Mesenchymal stem cell (in vitro differentiated cells and primary cell): ENCODE data around the gene TBL3.
"Not testable (repeated sequence)": the region's sequence is repeated elsewhere in the genome, so short reads cannot be mapped to it uniquely, and the experiment has no call there.

ENCODE experiments used
- DNase-seq: peaks from one replicate; pipeline ENCODE4 v3.0.0-alpha.2; 2013
- H2AFZ ChIP-seq: one replicate; pipeline ENCODE4 v1.6.1; 2013; ENCODE audit warnings: low read depth, mild to moderate bottlenecking, control low read depth, inconsistent platforms, low read length, moderate library complexity
- H2AK5ac ChIP-seq: 2 replicates; pipeline ENCODE4 v1.6.1; 2013; ENCODE audit warnings: low read length, moderate library complexity, mild to moderate bottlenecking, inconsistent platforms; ENCODE audit not compliant: severe bottlenecking
- H2BK120ac ChIP-seq: one replicate; pipeline ENCODE4 v1.6.1; 2013; ENCODE audit warnings: low read depth, mild to moderate bottlenecking, inconsistent platforms, low read length, moderate library complexity
- H2BK12ac ChIP-seq, 2 experiments: one replicate each; pipeline ENCODE4 v1.6.1; 2013; ENCODE audit warnings: inconsistent platforms in 2 of 2, low read length in 2 of 2, mild to moderate bottlenecking in 2 of 2, moderate library complexity in 2 of 2, control low read depth in 1 of 2
- H2BK15ac ChIP-seq: one replicate; pipeline ENCODE4 v1.6.1; 2013; ENCODE audit warnings: mild to moderate bottlenecking, low read depth, inconsistent platforms; ENCODE audit not compliant: poor library complexity, severe bottlenecking
- H2BK5ac ChIP-seq: 2 replicates; pipeline ENCODE4 v1.6.1; 2013; ENCODE audit warnings: low read depth, mild to moderate bottlenecking, low read length, control low read depth, inconsistent platforms; ENCODE audit not compliant: poor library complexity, severe bottlenecking
- H3K14ac ChIP-seq, 2 experiments: one replicate each; pipeline ENCODE4 v1.6.1; 2013; ENCODE audit warnings: inconsistent platforms in 2 of 2, low read length in 2 of 2, control low read depth in 1 of 2, mild to moderate bottlenecking in 1 of 2, moderate library complexity in 1 of 2
- H3K18ac ChIP-seq, 2 experiments: one replicate each; pipeline ENCODE4 v1.6.1; 2013; ENCODE audit warnings: inconsistent platforms in 2 of 2, low read length in 2 of 2, control low read depth in 1 of 2, low read depth in 1 of 2, mild to moderate bottlenecking in 1 of 2
- H3K23ac ChIP-seq, 2 experiments: one replicate each; pipeline ENCODE4 v1.6.1; 2013; ENCODE audit warnings: inconsistent platforms in 2 of 2, low read length in 2 of 2, mild to moderate bottlenecking in 2 of 2, moderate library complexity in 2 of 2, control low read depth in 1 of 2
- H3K27ac ChIP-seq: 2 replicates; pipeline ENCODE4 v1.5.1; 2013; ENCODE audit warnings: mild to moderate bottlenecking, moderate library complexity, low read length, control low read depth, inconsistent platforms; ENCODE audit not compliant: poor library complexity, severe bottlenecking
- H3K27me3 ChIP-seq, 2 experiments: 2 replicates each; pipeline versions ENCODE4 v1.6.1 to v1.7.0; 2013; ENCODE audit warnings: low read length in 2 of 2, mild to moderate bottlenecking in 2 of 2, moderate library complexity in 2 of 2, control low read depth in 1 of 2, inconsistent platforms in 1 of 2; ENCODE audit not compliant: control insufficient read depth in 1 of 2, insufficient read depth in 1 of 2
- H3K36me3 ChIP-seq, 2 experiments: 2 replicates each; pipeline versions ENCODE4 v1.6.1 to v1.7.0; 2013; ENCODE audit warnings: low read length in 2 of 2, control low read depth in 1 of 2, inconsistent platforms in 1 of 2, low read depth in 1 of 2, mild to moderate bottlenecking in 1 of 2; ENCODE audit not compliant: insufficient read depth in 2 of 2, control insufficient read depth in 1 of 2
- H3K4ac ChIP-seq, 2 experiments: one replicate each; pipeline ENCODE4 v1.6.1; 2013; ENCODE audit warnings: inconsistent platforms in 2 of 2, low read length in 2 of 2, mild to moderate bottlenecking in 2 of 2, moderate library complexity in 2 of 2, control low read depth in 1 of 2, low read depth in 1 of 2
- H3K4me1 ChIP-seq: 2 replicates; pipeline ENCODE4 v1.6.1; 2013; ENCODE audit warnings: low read depth, low read length, control low read depth; ENCODE audit not compliant: control insufficient read depth, insufficient read depth
- H3K4me2 ChIP-seq: 2 replicates; pipeline ENCODE4 v1.6.1; 2013; ENCODE audit warnings: low read length, mild to moderate bottlenecking, inconsistent platforms; ENCODE audit not compliant: poor library complexity, severe bottlenecking
- H3K4me3 ChIP-seq, 2 experiments: 2 replicates each; pipeline versions ENCODE4 v1.5.1 to v1.7.0; 2013; ENCODE audit warnings: low read length in 2 of 2, mild to moderate bottlenecking in 2 of 2, control low read depth in 1 of 2, low read depth in 1 of 2; ENCODE audit not compliant: insufficient read depth in 1 of 2
- H3K79me1 ChIP-seq: replicated peaks from 2 replicates; pipeline ENCODE4 v1.6.1; 2013; ENCODE audit warnings: mild to moderate bottlenecking, control low read depth, low read length, inconsistent platforms; ENCODE audit not compliant: poor library complexity, severe bottlenecking
- H3K9ac ChIP-seq: 2 replicates; pipeline ENCODE4 v1.7.0; 2013; ENCODE audit warnings: mild to moderate bottlenecking, low read length, moderate library complexity
- H3K9me3 ChIP-seq: 2 replicates; pipeline ENCODE4 v1.7.0; 2013; ENCODE audit warnings: mild to moderate bottlenecking, low read length; ENCODE audit not compliant: control insufficient read depth
- H4K8ac ChIP-seq: one replicate; pipeline ENCODE4 v1.6.1; 2013; ENCODE audit warnings: inconsistent platforms, mild to moderate bottlenecking, low read length, moderate library complexity
- H4K91ac ChIP-seq: one replicate; pipeline ENCODE4 v1.6.1; 2013; ENCODE audit warnings: mild to moderate bottlenecking, low read length, inconsistent platforms
- WGBS: methylation state at CpG from one replicate; pipeline ENCODE4 v1.1.7; 2013; ENCODE audit warnings: mixed read lengths; 5-methylcytosine and 5-hydroxymethylcytosine counted together

TBL3 gene

DNA sequence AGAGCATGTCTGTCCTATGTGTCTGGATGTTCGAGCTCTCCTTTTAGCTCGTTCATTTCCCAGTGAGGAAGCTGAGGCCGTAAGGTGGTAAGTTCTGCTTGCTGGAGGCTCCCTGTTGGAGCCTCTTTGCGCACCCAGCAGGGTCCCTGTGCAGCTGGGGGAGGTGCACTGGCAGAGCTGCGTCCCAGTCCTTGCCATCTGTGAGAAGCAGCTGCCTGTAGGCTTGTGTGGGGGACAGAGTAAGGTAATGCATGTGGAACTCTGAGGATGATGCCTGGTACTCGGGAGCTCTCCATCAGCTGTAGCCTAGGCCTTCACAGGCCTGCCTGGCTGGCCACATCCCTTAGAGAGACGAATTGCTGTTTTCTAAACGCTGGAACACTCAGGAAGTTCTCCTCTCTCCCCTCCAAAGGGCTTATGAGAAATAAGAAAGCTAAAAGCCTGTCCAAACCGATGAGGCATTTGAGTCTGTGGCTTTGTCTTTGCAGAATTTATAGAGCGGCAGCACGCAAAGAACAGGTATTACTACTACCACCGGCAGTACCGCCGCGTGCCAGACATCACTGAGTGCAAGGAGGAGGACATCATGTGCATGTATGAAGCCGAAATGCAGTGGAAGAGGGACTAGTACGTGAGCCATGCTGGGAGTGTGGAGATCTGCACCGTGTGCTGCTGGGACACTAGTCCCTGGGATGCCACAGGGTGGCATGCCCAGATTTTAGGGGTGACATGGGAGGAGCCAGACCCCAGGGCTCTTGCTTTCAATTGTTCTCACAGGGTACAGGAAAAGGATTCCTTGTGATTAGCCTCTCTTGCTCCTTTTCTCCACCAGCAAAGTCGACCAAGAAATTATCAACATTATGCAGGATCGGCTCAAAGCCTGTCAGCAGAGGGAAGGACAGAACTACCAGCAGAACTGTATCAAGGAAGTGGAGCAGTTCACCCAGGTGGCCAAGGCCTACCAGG lies 10.9 kb upstream of the TBL3 start:
- H3K18ac ChIP-seq: no peak overlapping the region
- peaks cover 4% of the 10 kb centered on the region for H3K9me3 ChIP-seq
- H3K79me1 ChIP-seq: peaks cover 2% of the 10 kb centered on the region
- peak overlapping the region in 1 of 2 experiments; percentile 90 for H3K4me3 ChIP-seq
- peaks cover 0 to 3% of the 10 kb centered on the region in 2 experiments for H3K27me3 ChIP-seq
- no peak overlapping the region for H4K91ac ChIP-seq
- H3K14ac ChIP-seq: no peak overlapping the region
- WGBS: 47% methylated on average over 20 of the region's 20 CpGs
- H4K8ac ChIP-seq: peak overlapping the region; percentile 45
- peak overlapping the region in 1 of 2 experiments; percentile 66 for H3K23ac ChIP-seq
- H2BK15ac ChIP-seq: no peak overlapping the region
- peak; percentile 58 for DNase-seq
- no peak overlapping the region for H2AK5ac ChIP-seq
- H3K36me3 ChIP-seq: peaks cover 23 to 34% of the 10 kb centered on the region in 2 experiments
- peak overlapping the region; percentile 34 for H3K27ac ChIP-seq
- H3K4me1 ChIP-seq: peaks cover 31% of the 10 kb centered on the region
- no peak overlapping the region for H2BK5ac ChIP-seq
- H2AFZ ChIP-seq: no peak overlapping the region
- H3K9ac ChIP-seq: peak overlapping the region; percentile 93
- H3K4ac ChIP-seq: no peak overlapping the region
- no peak overlapping the region for H2BK120ac ChIP-seq
- H2BK12ac ChIP-seq: no peak overlapping the region
- peak overlapping the region; percentile 85 for H3K4me2 ChIP-seq

DNA sequence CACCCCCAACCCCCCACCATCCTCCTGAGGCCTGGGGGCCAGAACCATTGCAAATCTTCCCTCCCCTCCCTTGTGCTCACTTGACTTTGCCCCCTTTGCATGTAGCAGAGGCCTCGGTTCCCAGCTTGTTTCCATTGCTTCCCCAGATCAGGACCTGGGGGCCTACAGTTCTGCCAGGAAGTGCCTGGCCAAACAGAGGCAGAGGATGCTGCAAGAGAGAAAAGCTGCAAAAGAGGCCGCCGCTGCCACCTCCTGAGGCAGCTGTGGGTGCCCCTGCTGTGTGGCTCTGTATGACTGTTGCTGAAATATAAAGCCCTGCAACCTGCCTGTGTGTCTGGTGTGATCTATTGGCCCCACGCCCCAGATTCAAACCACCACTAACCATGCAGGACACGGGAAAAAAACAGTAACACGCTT lies 10.2 kb upstream of the TBL3 start:
- Histone ChIP-seq H3K4ac (no peak overlapping the region), H2BK12ac (no peak overlapping the region), H3K9ac (no peak overlapping the region), H3K36me3 (peaks cover 26 to 34% of the 10 kb centered on the region in 2 experiments), H2BK5ac (no peak overlapping the region), H3K9me3 (peaks cover 4% of the 10 kb centered on the region), H3K4me2 (no peak overlapping the region), H4K8ac (no peak overlapping the region), H3K4me1 (peaks cover 32% of the 10 kb centered on the region), H3K27me3 (no peaks in the 10 kb centered on the region), H3K18ac (no peak overlapping the region), H3K79me1 (peaks cover 3% of the 10 kb centered on the region), H4K91ac (no peak overlapping the region), H3K4me3 (no peak overlapping the region), H3K27ac (peak overlapping the region; percentile 2), H2AFZ (no peak overlapping the region), H2AK5ac (no peak overlapping the region), H3K14ac (no peak overlapping the region), H3K23ac (no peak overlapping the region), H2BK15ac (no peak overlapping the region), H2BK120ac (no peak overlapping the region)
- 40% methylated on average over 4 of the region's 6 CpGs for WGBS
- no peak for DNase-seq

- not testable (repeated sequence) for H2BK120ac ChIP-seq, H3K27me3 ChIP-seq, H3K18ac ChIP-seq, H3K79me1 ChIP-seq, H2AFZ ChIP-seq, H3K9me3 ChIP-seq, H4K91ac ChIP-seq, H2AK5ac ChIP-seq, H3K27ac ChIP-seq, H3K14ac ChIP-seq, H4K8ac ChIP-seq, DNase-seq, H3K23ac ChIP-seq, H2BK15ac ChIP-seq, H2BK12ac ChIP-seq, H3K4ac ChIP-seq, H2BK5ac ChIP-seq, H3K9ac ChIP-seq
- Histone ChIP-seq H3K4me1 (peaks cover 35% of the 10 kb centered on the region), H3K36me3 (peaks cover 33 to 34% of the 10 kb centered on the region in 2 experiments), H3K4me2 (peak overlapping the region; percentile 45), H3K4me3 (peak overlapping the region in 1 of 2 experiments; percentile 91)
- 88% methylated on average over 37 of the region's 37 CpGs for WGBS
These were observed 9.4 kb upstream of the TBL3 start for GRCh38 chr16:1962161-1963153.
